Urothelium cell line (cell line): Measurements from ENCODE around the gene KIFC3.
A peak's percentile ranks its signal among the peaks of the same experiment; 100 is the strongest.
"Not testable (repeated sequence)": the region's sequence is repeated elsewhere in the genome, so short reads cannot be mapped to it uniquely, and the experiment has no call there.

Experiments
- DNase-seq: peaks from one replicate; pipeline ENCODE4 v3.0.0; 2011; ENCODE audit warnings: low spot score, mixed read lengths
- FAIRE-seq: peaks from 2 replicates; lab custom pipeline; 2011; peaks lifted over from hg19 to GRCh38; lab: Jason Lieb, UNC

The KIFC3 gene

DNA sequence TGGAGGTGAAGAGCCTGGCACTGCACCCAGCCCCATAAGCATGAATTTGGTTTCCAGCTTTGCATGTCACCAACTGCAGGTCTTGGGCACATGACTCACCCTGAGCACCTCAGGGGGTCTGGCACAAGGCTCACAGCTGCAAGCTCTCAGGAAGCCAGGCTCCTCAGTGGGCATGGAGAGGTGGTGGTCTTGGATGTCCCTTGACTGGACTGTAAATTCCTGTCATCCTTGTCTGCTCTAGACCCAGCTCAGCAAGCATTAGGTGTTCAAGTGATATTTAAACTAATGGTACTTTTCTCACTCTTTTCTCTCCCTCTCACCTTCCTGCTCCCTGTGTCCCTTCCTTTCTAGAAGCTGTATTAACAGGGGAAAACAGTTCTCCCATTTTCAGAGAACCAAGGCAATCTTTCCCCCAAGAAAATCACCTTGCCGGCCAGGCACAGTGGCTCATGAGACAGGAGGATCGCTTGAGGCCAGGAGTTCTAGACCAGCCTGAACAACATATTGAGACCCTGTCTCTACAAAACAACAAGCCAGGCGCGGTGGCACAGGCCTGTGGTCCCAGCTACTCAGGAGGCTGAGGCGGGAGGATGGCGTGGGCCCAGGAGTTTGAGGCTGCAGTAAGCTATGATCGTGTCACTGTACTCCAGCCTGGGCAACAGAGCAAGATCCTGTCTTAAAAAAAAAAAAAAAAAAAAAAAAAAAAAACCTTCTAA lies 5.1 kb upstream of the KIFC3 start:
- FAIRE-seq (no peak), DNase-seq (no peak)

DNA sequence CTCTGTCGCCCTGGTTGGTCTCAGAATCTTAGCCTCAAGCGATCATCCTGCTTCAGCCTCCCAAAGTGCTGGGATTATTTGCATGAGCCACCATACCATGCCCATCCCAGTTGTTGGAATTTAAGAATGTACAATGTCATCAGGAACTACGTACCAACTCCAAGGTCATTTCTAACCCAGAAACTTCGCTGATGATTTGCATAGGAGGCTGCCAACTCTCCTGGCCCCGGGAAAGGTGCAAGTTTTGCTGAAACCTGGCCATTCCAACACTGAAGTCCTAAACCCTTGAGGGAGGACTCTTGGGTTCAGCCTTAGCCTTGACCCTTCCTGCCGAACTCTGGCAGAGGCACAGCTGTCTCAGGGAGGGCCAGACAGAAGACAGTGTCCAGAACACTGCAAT lies 2.9 kb upstream of the KIFC3 start:
- FAIRE-seq (no peak), DNase-seq (no peak)

DNA sequence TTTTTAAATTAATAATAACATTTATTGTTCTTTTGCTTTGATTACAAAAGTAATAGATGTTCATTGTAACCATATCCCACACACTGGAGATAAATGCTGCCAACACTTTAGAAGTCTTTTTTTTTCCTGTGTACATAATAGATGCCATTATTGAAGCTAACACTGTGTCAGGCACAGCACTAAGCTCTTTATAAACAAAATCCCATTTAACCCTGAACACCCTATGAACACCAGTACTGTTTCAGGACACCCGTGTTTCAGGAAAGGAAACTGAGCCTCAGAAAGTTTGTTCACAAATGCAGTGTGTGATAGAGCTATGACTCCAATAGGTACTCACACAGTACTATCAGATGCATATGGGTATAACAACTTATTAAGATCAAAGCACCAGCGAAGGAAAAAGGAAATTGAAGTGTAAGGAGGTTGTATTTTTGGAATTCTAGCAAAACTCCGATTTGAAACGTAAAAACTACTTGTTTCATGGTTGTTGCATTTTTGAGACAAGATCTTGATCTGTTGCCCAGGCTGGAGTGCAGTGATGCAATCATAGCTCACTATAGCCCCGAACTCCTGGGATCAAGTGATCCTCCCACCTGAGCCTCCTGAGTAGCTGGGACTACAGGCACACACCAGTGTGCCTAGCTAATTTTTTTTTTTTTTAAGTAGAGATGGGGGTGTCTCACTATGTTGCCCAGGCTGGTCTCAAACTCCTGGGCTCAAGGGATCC lies 2.0 kb upstream of the KIFC3 start:
- no peak for FAIRE-seq
- no peak for DNase-seq

DNA sequence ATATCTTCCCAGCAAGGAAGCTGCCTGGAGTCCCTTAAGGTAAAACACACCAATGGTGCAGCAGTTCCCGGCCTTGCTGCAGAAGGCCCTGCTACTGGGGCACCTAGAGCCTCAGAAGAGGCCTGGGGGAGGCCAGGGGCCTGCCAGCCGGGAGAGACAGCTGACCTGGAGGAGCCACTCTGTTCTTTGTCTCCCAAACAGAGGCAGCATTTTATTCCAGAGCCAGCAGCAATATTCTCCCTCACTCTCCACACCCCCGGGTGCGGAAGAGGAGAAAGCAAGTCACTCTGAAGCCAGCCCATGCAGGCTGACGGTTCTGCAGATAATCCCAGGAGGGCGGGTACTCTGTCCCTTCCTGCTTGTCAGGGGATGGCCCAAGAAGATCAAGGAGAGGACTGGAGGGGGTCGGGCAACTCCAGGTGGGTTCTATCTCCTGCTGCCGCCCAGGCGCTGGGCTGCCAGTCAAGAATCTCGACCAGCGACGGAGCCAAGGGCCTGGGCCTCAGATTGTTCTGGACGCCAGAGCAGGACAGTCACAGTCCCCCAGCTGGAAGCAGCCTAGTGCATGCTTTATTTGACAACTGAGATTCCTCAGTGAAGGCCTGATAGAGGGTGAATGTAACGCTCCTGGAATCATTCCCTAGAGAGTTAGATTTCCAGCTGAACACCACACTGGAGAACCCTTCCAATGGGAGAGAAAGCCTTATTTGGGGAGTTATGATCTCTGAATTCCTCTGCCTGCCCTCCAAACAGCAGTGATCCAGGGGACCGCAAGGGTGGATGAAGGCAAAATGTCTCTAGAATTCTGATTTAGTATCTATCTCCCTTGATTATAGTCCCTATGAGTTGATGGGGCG lies 1.1 kb upstream of the KIFC3 start:
- no peak for DNase-seq
- no peak for FAIRE-seq

DNA sequence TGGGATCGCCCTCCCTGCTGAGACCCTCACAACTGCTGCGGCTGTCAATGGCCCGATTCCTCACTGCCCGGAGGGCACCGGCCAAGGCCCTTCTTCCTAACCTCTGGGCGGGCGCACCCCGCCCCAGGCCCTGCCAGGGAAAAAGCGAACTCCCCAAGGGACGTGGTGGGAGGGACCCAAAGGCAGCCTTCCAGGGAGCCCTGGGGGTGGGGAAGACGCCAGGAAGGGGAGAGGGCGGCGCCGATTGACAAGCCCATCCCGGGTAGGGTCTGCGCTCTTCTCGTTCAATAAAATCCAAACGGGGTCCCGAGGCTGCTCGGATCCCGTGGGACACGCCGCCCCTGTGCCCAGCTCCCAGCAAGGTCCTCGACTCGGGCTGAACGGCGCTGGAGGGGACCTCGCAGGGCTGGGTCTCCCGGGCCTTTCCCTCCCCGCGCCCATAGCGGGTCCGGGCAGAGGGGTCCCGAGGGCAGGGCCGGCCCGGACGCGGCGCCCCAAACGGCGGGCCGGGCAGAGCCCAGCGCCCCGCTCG lies 416 bp downstream of the KIFC3 start:
- DNase-seq (peak; percentile 58), FAIRE-seq (no peak)

DNA sequence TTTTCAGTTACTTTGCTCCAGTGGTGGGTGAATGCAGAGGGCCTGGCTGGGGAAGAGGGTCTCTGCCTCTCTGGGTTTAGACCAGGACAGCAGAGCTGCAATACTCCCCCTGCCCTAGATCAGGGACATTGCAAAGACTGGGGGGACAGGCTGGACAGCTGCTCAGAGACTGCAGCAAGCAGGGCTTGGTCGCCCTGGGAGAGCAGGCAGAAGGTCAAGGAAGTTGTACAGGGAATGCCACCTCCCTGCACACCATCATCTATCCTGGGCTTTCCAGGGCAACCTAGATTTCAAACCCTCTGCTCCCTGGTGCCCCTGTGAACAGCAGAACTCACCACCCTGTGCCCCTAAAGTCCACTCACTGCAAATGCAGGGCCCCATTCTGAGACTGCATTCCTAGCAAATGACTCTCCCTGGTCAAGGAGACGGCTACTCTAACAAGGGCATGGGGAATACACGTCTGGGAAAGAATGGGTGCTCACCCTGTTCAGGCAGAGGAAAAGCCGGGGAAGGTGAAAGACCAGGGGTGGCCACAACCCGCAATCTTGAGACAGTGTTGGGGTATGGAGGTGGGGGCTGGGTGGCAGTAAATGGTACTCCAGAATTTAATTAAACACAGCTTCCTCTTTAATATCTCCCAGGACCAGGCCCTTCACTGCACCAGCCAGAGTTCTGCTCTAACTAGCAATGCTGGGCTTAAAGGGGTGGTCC lies 1.0 kb downstream of the KIFC3 start:
- DNase-seq = peak; percentile 60
- FAIRE-seq = no peak

DNA sequence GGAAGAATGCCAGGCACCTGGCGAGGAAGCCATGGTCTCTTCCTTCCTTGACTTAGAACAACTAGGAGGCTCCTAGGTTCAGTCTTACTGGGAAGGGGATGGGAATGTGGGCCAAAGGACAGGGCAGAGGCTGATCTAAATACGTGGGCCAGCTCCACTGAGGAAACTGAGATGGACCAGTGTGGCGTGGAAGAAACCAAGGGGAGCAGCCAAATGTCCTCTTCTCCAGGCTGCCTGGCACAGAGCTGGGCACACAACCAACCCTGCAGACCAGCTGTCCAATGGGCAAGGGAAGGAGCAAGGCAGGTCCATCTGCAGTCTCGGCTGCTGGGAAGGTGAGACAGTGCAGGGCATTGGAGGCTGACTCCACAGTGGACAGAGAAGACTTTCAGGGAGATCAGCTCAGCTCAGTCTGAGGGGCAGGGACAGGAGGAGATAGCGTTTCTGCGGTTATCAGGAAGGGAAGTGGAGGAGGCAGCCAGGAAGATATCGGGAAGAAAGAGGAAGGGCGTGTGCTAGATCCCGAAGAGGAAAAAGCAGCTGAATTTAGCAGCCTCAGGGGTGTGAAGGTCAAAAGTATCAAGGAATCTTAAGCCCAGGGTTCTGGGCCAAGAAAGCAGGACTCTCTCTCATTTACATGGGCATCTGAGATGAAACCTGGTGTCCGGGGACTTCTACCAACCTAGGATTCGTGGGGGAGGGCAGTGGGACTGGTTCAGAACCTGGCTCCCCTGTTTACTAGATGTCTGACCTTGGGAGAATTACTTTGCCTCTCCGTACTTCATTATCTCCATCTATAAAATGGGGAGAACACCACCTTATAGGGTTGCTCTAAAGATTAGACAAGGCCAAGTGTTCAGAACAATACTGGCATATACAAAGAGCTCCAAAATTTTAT lies 1.8 kb downstream of the KIFC3 start:
- FAIRE-seq (no peak), DNase-seq (no peak)

DNA sequence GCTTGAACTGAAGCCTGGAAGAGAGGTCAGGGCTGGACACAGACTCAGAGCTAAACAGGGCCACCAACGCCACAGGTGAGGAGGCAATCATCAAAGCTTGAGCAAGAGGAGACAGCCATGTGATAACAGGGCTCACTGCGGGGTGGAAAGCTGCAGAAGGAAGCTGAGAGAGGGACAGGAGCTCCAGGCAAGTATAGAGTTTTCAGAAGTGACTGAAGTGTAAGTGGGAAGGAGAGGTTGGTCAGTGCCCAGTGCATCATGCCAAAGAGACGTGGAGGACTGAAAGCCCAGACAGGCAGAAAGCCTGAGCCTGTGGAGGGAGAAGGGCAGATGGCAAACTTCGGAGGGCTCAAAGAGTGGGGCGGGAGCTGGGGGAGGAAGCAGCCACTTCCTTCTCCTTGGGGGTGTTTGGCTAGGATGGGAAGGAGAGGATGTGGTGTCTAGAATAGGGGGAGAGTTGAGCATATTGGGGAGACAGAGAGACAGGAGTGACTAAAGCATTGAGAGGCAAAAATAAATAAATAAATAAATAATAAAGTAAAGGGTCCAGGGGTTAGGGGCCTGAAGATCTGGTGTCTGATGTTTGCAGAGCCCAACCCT lies 2.6 kb downstream of the KIFC3 start:
- FAIRE-seq = no peak
- DNase-seq = no peak

DNA sequence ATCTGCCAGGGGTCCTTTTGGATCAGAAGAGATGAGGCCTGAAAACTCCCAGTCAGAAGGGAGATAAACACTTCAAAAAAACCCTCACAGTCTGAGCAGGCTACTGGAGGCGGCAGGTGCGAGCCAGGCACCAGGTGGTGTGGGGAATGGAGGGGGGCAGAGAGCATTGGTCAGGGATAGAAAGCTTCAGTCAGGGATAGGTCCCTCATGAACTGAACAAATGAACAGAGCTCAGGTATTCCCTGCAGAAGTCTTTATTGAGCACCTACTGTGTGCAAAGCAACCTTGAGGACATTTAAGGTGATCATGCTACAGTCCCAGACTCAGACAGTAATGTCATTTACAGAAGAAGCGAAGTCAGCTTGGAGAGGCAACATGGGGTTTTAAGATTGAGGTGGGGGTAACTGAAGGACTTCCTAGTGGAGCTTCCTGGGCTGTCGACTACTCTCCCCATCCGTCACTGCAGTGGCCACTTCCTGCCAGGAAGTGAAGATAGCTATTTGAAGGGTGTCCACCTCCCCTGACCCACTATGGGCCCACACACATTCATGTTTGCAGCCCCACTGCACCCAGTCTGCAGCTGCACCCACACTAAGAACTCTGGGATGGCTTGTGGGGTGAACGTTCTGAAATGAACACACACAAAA lies 3.2 kb downstream of the KIFC3 start:
- DNase-seq = no peak
- no peak for FAIRE-seq

DNA sequence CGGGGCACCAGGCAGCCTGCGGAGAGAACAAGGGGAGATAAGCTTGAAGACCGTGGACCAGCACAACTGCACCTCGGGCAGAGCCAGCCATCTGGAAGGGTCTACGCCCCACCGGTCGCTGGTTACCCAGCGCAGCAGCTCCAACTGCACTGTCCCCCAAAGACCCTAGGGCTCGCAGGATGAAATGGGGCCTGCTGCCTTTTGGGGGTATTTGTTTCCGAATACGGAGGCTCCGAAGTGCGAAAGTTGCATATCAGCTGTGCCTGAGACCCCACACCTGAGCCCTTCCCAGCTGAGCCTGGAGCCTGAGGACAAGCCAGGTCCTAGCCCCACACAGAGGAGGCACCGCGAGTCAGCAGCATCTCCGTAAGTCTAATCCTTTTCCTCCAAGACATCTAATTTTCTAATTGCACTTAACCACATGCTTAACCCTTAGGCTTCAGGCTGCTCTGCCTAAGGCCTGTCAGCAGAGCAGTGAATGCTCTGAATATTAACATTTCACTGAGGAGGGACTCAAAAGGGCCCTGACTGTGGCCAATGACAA lies 4.0 kb downstream of the KIFC3 start:
- no peak for DNase-seq
- FAIRE-seq = no peak

DNA sequence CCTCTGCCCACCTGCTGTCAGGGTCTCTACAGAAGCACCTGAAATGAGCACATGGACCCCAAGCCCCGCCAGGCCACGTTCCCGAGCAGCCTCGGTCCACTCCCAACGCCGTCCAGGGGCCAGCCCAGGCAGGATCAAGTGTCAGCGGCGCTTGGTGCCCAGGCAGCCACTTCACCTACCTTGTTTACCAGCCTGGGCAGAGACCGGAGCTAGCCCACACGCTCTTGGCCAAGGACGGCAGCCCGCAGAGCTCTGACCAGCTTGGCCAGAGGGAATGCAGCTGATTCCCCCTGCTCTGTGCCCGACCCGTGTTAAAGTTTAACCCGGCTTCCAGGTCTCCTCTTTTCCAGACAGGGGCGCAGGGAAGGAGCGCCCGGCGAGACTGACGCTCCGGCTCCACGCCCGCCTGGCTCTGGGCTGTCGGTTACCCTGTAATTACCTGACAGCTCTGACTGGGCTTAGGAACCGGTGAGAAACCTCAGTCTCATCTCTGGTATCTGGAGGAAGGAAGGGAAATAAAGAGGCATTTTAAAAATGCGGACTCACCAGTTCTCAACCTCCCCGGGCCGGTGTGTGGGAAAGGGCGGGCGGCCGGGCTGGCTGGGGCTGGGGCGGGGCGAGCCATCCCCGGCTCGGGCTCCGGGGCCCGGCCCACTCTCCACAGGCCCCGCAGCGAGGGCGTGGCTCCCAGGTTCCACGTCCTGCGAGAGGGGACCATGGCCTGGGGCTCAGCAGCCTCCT lies 4.6 kb downstream of the KIFC3 start:
- FAIRE-seq = no peak

DNA sequence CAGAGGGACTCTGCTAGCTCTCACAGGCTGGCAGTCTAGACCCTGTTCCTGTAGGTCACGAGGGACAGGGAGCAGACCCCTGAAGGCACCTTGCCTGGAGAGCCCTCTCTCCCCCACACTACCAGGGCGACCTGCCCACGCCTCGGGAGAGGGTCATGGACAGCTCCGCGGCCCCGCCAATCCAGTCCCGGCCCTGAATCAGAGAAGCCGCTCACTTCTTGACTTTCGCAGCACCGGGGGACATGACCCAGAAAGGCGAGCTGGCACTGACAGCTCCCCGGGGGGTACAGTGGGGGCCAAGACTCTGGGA lies 5.1 kb downstream of the KIFC3 start:
- DNase-seq (no peak), FAIRE-seq (no peak)

More for the DNA sequence above, 4.6 kb downstream of the KIFC3 start:
- no peak for DNase-seq

DNA sequence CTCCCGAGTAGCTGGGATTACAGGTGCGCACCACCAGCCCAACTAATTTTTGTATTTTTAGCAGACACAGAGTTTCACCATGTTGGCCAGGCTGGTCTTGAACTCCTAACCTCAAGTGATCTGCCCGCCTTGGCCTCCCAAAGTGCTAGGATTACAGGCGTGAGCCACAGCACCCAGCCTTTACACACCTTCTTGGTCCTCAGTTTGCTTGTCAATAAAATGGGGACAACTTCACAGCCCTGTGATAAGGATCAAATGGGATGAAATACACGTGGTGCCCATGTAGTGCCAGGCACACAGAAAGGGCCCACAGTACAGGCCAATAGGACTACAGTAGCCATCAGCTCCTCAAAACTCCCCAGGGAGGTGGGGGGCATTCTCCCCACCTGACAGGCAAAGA lies 6.3 kb downstream of the KIFC3 start:
- FAIRE-seq, DNase-seq: not testable (repeated sequence)

DNA sequence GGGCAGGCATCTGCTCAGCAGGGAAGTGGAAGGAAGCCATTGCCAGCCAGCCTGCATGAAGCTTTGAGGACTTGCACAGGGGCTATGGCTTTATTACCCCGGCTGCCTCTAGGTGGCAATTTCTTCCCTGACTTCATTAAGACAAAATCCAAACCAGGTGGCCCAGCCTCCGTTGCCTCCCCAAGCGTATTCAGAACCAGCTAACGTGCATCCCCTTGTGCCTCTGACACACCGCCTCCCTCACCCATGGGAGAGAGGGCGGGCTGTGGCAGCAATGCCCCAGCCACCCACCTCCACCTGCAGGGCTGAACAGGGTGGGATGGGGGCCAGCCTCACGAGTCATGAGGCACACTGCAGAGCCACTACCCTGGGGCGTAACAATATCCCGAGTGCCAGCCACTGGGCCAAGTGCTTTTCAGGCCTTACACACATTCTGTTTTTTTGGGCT lies 6.8 kb downstream of the KIFC3 start:
- DNase-seq = no peak
- no peak for FAIRE-seq

DNA sequence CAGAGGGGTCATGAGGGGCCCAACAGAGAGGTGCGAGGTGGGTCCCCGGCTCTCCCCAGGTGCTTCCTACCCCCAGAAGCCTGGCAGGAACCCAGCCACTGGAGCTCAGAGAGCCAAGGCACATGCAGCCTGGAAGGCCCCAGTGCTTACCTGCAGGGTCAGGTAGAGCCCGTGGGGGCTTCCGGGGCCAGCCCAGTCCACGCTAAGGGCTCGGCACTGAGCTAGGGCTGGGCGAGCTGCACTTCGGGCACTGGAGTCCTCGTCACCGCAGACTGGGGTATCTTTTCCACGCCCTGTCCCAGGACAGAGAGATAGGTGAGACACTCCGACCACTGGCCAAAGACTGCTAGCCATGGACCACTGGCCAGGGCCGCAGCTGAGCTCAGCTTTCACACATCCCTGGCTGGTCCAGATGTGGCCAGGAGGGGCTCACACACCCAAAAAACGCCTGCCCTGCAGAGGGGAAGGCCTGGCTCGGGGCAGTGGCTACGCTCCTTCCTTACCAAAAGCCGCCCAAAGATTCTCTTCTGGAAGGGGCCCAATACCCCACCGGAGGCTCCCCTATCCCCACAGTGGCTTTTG lies 7.4 kb downstream of the KIFC3 start:
- no peak for DNase-seq
- FAIRE-seq = no peak

DNA sequence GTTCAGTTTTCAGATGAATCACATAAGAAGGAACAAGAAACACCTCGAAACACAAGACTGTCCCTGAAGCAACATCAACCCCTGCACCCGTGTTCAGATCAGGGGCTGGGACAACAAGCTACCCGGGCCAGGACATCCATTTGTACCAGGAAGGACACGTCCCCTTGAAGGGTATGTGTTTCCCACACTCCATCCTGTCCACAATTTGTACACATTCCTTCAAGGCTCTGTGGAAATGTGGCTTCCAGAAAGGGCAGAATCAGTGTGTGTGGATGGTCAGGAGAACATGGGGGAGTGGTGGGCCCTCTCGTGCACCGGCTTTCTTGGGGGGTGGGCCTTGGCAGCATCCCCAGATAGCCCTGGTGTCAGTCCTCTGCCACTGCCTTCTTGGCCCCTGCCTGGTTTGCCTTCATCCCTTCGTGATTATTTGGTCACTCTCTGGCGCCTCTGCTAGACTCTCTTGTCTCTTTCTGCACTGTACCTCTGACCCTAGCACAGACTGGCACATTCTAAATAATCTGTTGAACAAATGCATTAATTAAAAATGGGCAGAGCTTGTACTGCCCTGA lies 10.3 kb downstream of the KIFC3 start:
- no peak for FAIRE-seq
- no peak for DNase-seq

DNA sequence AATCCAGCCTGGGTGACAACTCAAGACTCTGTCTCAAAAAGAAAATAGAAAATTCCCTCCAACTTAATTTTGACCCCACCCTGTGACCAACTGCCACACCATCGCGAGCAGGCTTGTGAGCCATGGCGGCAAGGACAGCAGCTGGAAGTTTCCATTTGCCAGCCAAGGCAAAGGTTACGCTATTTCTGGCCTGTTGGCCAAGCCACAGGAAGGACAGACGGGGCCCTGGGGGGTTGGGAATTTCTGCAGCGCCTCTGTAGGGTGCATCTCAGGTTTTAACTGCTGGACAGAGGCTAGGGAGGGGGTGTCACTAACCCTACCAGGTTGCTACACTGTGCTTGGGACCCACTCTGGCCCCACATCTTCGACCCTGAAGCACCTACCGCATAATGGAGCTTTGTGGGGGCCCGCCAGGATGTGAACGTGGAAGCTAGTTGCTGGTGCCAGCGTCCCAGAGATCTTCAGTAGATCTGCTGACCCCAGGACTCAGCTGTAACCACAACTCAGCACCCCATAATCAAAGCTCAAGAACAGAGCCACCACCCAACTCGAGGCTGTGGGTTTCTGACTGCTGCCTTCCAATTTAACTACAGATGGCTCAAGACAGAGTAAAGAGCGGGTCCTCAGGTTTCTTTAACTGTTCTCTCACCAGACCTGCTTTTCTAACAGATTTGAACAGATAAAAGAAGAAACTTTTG lies 10.9 kb downstream of the KIFC3 start:
- no peak for FAIRE-seq
- DNase-seq = no peak
